Lung (tissue), 12 donors: ENCODE results near the gene IL11RA. TPM values are rescaled to one million over a fixed set of nuclear protein-coding genes. Genes with fewer than 3 reads are reported as not detected.

Experiments used
- ATAC-seq: fragments of 200-7000 bp; cut with Tn5 transposase; one replicate; pipeline ENCODE4 v1.9.1; 2020; ENCODE audit warnings: moderate number of reproducible peaks; ENCODE audit not compliant: insufficient read depth, low FRiP score
- DNase-seq, 3 donors: peaks; one replicate each; pipeline ENCODE4 v3.0.0-alpha.2; 2013 to 2017
- H3K27ac ChIP-seq, 2 donors: one replicate each; pipeline ENCODE4 v1.5.1; 2013; ENCODE audit warnings: mild to moderate bottlenecking in 2 of 2, moderate library complexity in 2 of 2, control low read depth in 1 of 2, inconsistent platforms in 1 of 2, low read depth in 1 of 2, low read length in 1 of 2
- H3K27me3 ChIP-seq, 3 donors: one replicate each; pipeline ENCODE4 v1.5.1; 2013; ENCODE audit warnings: low read length in 2 of 3; ENCODE audit not compliant: control insufficient read depth in 3 of 3, insufficient read depth in 3 of 3
- H3K36me3 ChIP-seq, 4 donors: one replicate each; pipeline ENCODE4 v1.5.1; 2013; ENCODE audit warnings: low read length in 4 of 4, mild to moderate bottlenecking in 1 of 4, moderate library complexity in 1 of 4; ENCODE audit not compliant: control insufficient read depth in 4 of 4, insufficient read depth in 4 of 4
- H3K4me1 ChIP-seq, 5 donors: one replicate each; pipeline ENCODE4 v1.5.1; 2013; ENCODE audit warnings: low read length in 5 of 5, mild to moderate bottlenecking in 2 of 5, moderate library complexity in 1 of 5; ENCODE audit not compliant: control insufficient read depth in 5 of 5, insufficient read depth in 5 of 5
- H3K4me3 ChIP-seq: one replicate; pipeline ENCODE4 v1.5.1; 2013; ENCODE audit warnings: mild to moderate bottlenecking, control low read depth, moderate library complexity
- H3K9ac ChIP-seq, 2 donors: one replicate each; pipeline ENCODE4 v1.5.1; 2013; ENCODE audit warnings: low read length in 2 of 2, control low read depth in 1 of 2; ENCODE audit not compliant: insufficient read depth in 1 of 2
- H3K9me3 ChIP-seq, 4 donors: one replicate each; pipeline ENCODE4 v1.5.1; 2013; ENCODE audit warnings: low read length in 3 of 4, mild to moderate bottlenecking in 1 of 4, moderate library complexity in 1 of 4; ENCODE audit not compliant: control insufficient read depth in 4 of 4, insufficient read depth in 3 of 4
- WGBS, 2 donors: extraction: QIAGEN DNeasy Blood & Tissue Kit; methylation state at CpG; one replicate each; pipeline ENCODE4 v1.1.7; 2013; 5-methylcytosine and 5-hydroxymethylcytosine counted together
- polyA plus RNA-seq, 2 donors: library from polyadenylated mRNA; stranded (reverse); fragments of 200-250 nt; gene quantifications; one replicate each; pipeline ENCODE4 v1.2.1, GENCODE V29; 2013
- total RNA-seq, 2 donors: library from RNA; depleted of rRNA in 1 of 2; stranded (reverse); fragments of >200 nt in 1 of 2; gene quantifications; one replicate each; pipeline ENCODE4 v1.2.1, GENCODE V29; 2014 to 2021
- TF ChIP-seq, protein P1 (sequence below): IDR thresholded peaks from 2 replicates; pipeline ENCODE4 v1.5.1; 2012; ENCODE audit warnings: mild to moderate bottlenecking; ENCODE audit errors: control extremely low read depth, extremely low read depth
- donor health status: control.
- donor health status: control.
- donor health status: Bipolar disorder and iron deficiency.
- donor health status: healthy.
- donor health status: DM: yes; HTN: yes; CAD: no.

The IL11RA gene
- total and polyA plus RNA-seq, 4 donors, result 5.5 to 30.5 (median 12.6) TPM

DNA sequence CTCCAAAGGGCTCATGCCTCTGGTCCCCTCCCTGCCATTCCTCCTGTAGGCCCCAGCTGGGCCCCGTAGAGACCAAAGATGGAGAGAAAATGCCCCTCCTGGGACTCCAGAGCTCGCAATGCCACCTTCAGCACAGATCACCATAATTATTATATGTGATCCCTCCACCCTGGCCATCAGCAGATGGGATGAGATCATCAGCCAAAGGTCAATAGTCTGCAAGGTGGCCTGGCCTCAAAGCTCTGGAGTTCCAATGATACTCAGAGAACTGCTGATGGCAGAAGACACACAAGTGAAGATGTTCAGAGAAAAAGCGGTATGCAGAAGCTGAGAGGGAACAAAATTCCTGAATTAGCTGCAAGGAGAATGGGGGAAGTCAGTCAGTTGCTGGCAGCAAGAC is 45.1 kb upstream of the IL11RA start:
- no peaks in the 10 kb centered on the region for H3K9me3 ChIP-seq
- H3K4me3 ChIP-seq, result no peak overlapping the region
- ATAC-seq (no peak), DNase-seq (no peak)
- no peaks in the 10 kb centered on the region for H3K36me3 ChIP-seq
- no peak overlapping the region for H3K27ac ChIP-seq
- H3K4me1 ChIP-seq, result peaks cover 3 to 10% (median 8%) of the 10 kb centered on the region in 5 donors
- no peak overlapping the region for H3K9ac ChIP-seq
- 88 to 90% methylated on average over 3 of the region's 3 CpGs for WGBS, 2 donors
- peaks cover 0 to 3% (median 0%) of the 10 kb centered on the region in 3 donors for H3K27me3 ChIP-seq
- TF ChIP-seq, protein P1, sequence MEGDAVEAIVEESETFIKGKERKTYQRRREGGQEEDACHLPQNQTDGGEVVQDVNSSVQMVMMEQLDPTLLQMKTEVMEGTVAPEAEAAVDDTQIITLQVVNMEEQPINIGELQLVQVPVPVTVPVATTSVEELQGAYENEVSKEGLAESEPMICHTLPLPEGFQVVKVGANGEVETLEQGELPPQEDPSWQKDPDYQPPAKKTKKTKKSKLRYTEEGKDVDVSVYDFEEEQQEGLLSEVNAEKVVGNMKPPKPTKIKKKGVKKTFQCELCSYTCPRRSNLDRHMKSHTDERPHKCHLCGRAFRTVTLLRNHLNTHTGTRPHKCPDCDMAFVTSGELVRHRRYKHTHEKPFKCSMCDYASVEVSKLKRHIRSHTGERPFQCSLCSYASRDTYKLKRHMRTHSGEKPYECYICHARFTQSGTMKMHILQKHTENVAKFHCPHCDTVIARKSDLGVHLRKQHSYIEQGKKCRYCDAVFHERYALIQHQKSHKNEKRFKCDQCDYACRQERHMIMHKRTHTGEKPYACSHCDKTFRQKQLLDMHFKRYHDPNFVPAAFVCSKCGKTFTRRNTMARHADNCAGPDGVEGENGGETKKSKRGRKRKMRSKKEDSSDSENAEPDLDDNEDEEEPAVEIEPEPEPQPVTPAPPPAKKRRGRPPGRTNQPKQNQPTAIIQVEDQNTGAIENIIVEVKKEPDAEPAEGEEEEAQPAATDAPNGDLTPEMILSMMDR, result no peak

DNA sequence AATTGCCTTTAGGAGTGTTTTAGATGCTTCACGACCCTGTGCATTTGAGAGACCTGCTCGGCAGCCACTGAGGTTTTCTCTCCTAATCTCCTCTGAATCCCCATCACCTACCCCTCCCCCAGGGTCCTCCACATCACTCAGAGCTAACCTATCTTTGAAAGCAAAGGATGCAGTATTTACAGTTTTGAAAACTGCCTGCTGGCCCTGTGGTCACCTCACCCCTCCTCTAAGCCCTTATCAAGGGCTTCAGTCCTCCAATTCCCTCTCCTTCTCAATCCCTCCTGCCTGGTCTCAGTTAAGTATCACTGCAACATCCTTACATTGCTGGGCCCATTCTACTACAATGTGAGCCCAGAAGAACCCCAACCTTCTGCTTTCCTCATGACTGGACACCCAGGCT is 44.7 kb upstream of the IL11RA start:
- H3K9me3 ChIP-seq, result no peaks in the 10 kb centered on the region
- H3K9ac ChIP-seq, result no peak overlapping the region
- DNase-seq (no peak), ATAC-seq (no peak)
- H3K27ac ChIP-seq, result no peak overlapping the region
- H3K4me3 ChIP-seq, result no peak overlapping the region
- no peaks in the 10 kb centered on the region for H3K36me3 ChIP-seq
- WGBS, 2 donors, result 54 to 63% methylated on average over 2 of the region's 2 CpGs
- peaks cover 3 to 12% (median 8%) of the 10 kb centered on the region in 5 donors for H3K4me1 ChIP-seq
- H3K27me3 ChIP-seq, result peaks cover 0 to 3% (median 0%) of the 10 kb centered on the region in 3 donors
- TF ChIP-seq, protein P1, result no peak

DNA sequence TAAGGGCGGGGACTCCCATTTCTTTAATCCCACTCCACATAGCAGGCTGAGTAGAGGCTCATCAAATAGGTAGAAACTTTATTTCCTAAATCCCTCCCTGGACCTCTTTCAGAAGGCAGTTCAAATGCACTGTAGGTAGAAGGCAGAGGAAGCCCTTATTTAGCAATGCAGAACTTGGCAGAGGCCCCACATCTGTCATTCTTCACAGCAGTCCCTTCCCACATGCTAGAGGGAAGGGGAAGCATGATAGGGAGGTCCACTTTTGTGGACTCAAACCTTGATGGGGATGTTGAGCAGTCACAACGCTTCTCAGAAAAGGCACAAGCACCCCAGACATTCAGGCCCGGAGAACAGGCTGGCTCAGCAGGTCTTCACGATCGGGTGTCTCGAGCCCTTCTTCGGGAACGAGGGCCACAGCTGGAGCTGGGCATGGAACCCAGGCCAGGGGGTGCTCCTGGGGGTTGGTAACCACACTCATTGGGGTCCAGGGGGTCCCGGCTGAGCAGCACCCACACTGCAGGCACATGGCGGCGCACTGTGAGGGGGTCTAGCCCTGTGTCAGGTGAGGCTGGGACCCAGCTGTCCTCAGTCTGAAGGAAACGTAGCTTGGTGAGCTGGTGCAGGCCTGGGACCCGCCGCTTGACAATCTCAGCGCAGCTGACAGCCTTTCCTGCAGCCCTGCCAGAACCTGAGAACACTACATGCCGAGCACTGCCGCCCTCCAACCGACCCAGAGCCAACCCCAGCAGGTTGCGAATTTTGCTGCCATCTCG is 41.4 kb upstream of the IL11RA start:
- Histone ChIP-seq H3K9ac (no peak overlapping the region), H3K9me3 (no peaks in the 10 kb centered on the region), H3K4me3 (no peak overlapping the region), H3K27me3 (no peaks in the 10 kb centered on the region), H3K4me1 (peaks cover 3 to 20% (median 8%) of the 10 kb centered on the region in 5 donors), H3K27ac (no peak overlapping the region), H3K36me3 (peaks cover 0 to 12% (median 9%) of the 10 kb centered on the region in 4 donors)
- TF ChIP-seq, protein P1, result no peak
- ATAC-seq (no peak), DNase-seq (no peak)
- WGBS, 2 donors, result 95% methylated on average over 20 of the region's 20 CpGs
